A549 (cell line): ENCODE data around the gene SPATA4. TPM values are rescaled to one million over a fixed set of nuclear protein-coding genes. Genes with fewer than 3 reads are reported as not detected.

Source experiments
- ATAC-seq, 2 experiments: fragments of 200-7000 bp in 1 of 2; fragments of >200 bp in 1 of 2; cut with Nextera tagmentation in 1 of 2; cut with Tn5 transposase in 1 of 2; 3 replicates each; pipeline versions ENCODE4 v1.8.0 to v1.9.1; 2018 to 2020; ENCODE audit warnings: mild to moderate bottlenecking in 1 of 2, moderate library complexity in 1 of 2
- CTCF ChIA-PET: fragments of 300-600 bp; sonication (Branson Sonifier 250); formaldehyde crosslinking; extraction: SDS; loops from one replicate; lab custom pipeline; 2021; ENCODE audit warnings: antibody characterized with exemption, inconsistent platforms; lab: Yijun Ruan, JAX
- POLR2A ChIA-PET: fragments of 350-600 bp; formaldehyde crosslinking; extraction: SDS; loops from one replicate; lab custom pipeline; 2021; ENCODE audit warnings: antibody characterized with exemption, inconsistent platforms; lab: Yijun Ruan, JAX
- DNase-seq, 2 experiments: peaks; one replicate each; pipeline versions ENCODE4 v3.0.0 to v3.0.0-alpha.2; 2011 to 2016; ENCODE audit warnings: low read depth in 1 of 2, low spot score in 1 of 2
- FAIRE-seq: peaks from 2 replicates; lab custom pipeline; 2011; peaks lifted over from hg19 to GRCh38; lab: Jason Lieb, UNC
- H3K27ac ChIP-seq, 2 experiments: fragments of >200 bp; sonication (Bioruptor Twin); formaldehyde crosslinking; 3 replicates each; pipeline ENCODE4 v1.5.1; 2016 to 2017
- H3K4me1 ChIP-seq: fragments of >200 bp; sonication (Bioruptor Twin); formaldehyde crosslinking; 3 replicates; pipeline ENCODE4 v1.6.1; 2016
- H3K4me2 ChIP-seq: fragments of >200 bp; sonication (Bioruptor Twin); formaldehyde crosslinking; 3 replicates; pipeline ENCODE4 v1.6.1; 2016
- H3K4me3 ChIP-seq: fragments of >200 bp; sonication (Bioruptor Twin); formaldehyde crosslinking; 3 replicates; pipeline ENCODE4 v1.5.1; 2016
- H3K9me3 ChIP-seq: fragments of >200 bp; sonication (Bioruptor Twin); formaldehyde crosslinking; 3 replicates; pipeline ENCODE4 v1.6.1; 2016
- CHD2 ChIP-seq: fragments of 150-350 bp; IDR thresholded peaks from 2 replicates; pipeline ENCODE4 v1.6.1; 2014; ENCODE audit warnings: low read length; ENCODE audit not compliant: partially characterized antibody
- EHF ChIP-seq: fragments of 250-450 bp; sonication (Bioruptor Pico); IDR thresholded peaks from 2 replicates; pipeline ENCODE4 v1.5.0; 2020; ENCODE audit warnings: mild to moderate bottlenecking
- EP300 ChIP-seq, 2 experiments: fragments of >200 bp; sonication (Bioruptor Twin); formaldehyde crosslinking; IDR thresholded peaks; 2 replicates in 1 of 2; 3 replicates in 1 of 2; pipeline ENCODE4 v1.6.1; 2016 to 2017
- FOSL2 ChIP-seq, 2 experiments: fragments of 450-650 bp in 1 of 2; fragments of >200 bp in 1 of 2; sonication (Bioruptor Twin) in 1 of 2; formaldehyde crosslinking; IDR thresholded peaks; 2 replicates each; pipeline versions ENCODE4 v1.5.0 to v1.6.1; 2016 to 2020; ENCODE audit warnings: mild to moderate bottlenecking in 1 of 2, moderate library complexity in 1 of 2
- FOXS1 ChIP-seq: fragments of 250-450 bp; sonication (Bioruptor Pico); IDR thresholded peaks from 2 replicates; pipeline ENCODE4 v1.5.0; 2020; ENCODE audit warnings: mild to moderate bottlenecking, moderate library complexity
- GATA3 ChIP-seq: IDR thresholded peaks from 2 replicates; pipeline ENCODE4 v1.6.1; 2012; ENCODE audit warnings: borderline replicate concordance
- HDAC2 ChIP-seq: fragments of 200-600 bp; sonication (generic); IDR thresholded peaks from 2 replicates; pipeline ENCODE4 v1.6.1; 2016
- HEYL ChIP-seq: fragments of 250-450 bp; sonication (Bioruptor Pico); IDR thresholded peaks from 2 replicates; pipeline ENCODE4 v1.8.0; 2021; ENCODE audit warnings: mild to moderate bottlenecking, moderate library complexity
- KDM1A ChIP-seq: fragments of 200-600 bp; sonication (generic); IDR thresholded peaks from 2 replicates; pipeline ENCODE4 v1.6.1; 2016; ENCODE audit warnings: low read depth, mild to moderate bottlenecking
- KDM5A ChIP-seq: fragments of 200-600 bp; sonication (generic); IDR thresholded peaks from 2 replicates; pipeline ENCODE4 v1.6.1; 2016; ENCODE audit warnings: antibody characterized with exemption, mild to moderate bottlenecking
- MYC ChIP-seq: IDR thresholded peaks from 2 replicates; pipeline ENCODE4 v1.6.1; 2012; ENCODE audit warnings: mild to moderate bottlenecking, inconsistent platforms, low read length, improper control_type of control experiment, borderline replicate concordance
- NPAS2 ChIP-seq: fragments of 250-450 bp; sonication (Bioruptor Pico); IDR thresholded peaks from 2 replicates; pipeline ENCODE4 v1.8.0; 2022; ENCODE audit warnings: mild to moderate bottlenecking, moderate library complexity, borderline replicate concordance
- POLR2A ChIP-seq: IDR thresholded peaks from 2 replicates; pipeline ENCODE4 v1.6.1; 2012; ENCODE audit warnings: mild to moderate bottlenecking, low read length
- RCOR1 ChIP-seq: fragments of 150-350 bp; IDR thresholded peaks from 2 replicates; pipeline ENCODE4 v1.6.1; 2014; ENCODE audit warnings: antibody characterized with exemption, low read length, low read depth
- SREBF2 ChIP-seq: fragments of 450-650 bp; IDR thresholded peaks from 2 replicates; pipeline ENCODE4 v1.6.1; 2014; ENCODE audit warnings: mild to moderate bottlenecking, moderate library complexity
- ZC3H11A ChIP-seq: fragments of 450-650 bp; IDR thresholded peaks from 2 replicates; pipeline ENCODE4 v1.6.1; 2014; ENCODE audit warnings: antibody characterized with exemption, mild to moderate bottlenecking
- ZSCAN20 ChIP-seq: fragments of 250-450 bp; sonication (Bioruptor Pico); IDR thresholded peaks from 2 replicates; pipeline ENCODE4 v1.8.0; 2022; ENCODE audit warnings: mild to moderate bottlenecking, moderate library complexity
- WGBS: methylation state at CpG from one replicate; pipeline ENCODE4 v1.1.6; 2017; ENCODE audit errors: missing lambda C conversion rate; 5-methylcytosine and 5-hydroxymethylcytosine counted together
- polyA plus RNA-seq, 4 experiments: library from polyadenylated mRNA; depleted of rRNA in 3 of 4; stranded (reverse); fragments of >200 nt; fragmentation: RNase III in 1 of 4; extraction: RNeasy Plus Mini Kit Qiagen cat#74134 plus additional on column Dnase treatment in 1 of 4; gene quantifications; 2 replicates in 3 of 4; 3 replicates in 1 of 4; pipeline ENCODE4 v1.2.3, GENCODE V29; 2011 to 2017
- TF ChIP-seq, protein P1 (sequence below): IDR thresholded peaks from 2 replicates; pipeline ENCODE4 v1.6.1; 2012
- TF ChIP-seq, protein P2 (sequence below): fragments of >200 bp; sonication (Bioruptor Twin); formaldehyde crosslinking; IDR thresholded peaks from 2 replicates; pipeline ENCODE4 v1.6.1; 2016
- TF ChIP-seq, protein P3 (sequence below): IDR thresholded peaks from 2 replicates; pipeline ENCODE4 v1.6.1; 2012
- TF ChIP-seq, protein P4 (sequence below): fragments of 250-450 bp; sonication (Bioruptor Pico); IDR thresholded peaks from 2 replicates; pipeline ENCODE4 v1.5.0; 2020; ENCODE audit warnings: low read depth, mild to moderate bottlenecking, moderate library complexity

Gene SPATA4
- polyA plus RNA-seq, 2 of the 4 experiments (the other 2 are of a cell fraction): 0.21 to 0.26 TPM

DNA sequence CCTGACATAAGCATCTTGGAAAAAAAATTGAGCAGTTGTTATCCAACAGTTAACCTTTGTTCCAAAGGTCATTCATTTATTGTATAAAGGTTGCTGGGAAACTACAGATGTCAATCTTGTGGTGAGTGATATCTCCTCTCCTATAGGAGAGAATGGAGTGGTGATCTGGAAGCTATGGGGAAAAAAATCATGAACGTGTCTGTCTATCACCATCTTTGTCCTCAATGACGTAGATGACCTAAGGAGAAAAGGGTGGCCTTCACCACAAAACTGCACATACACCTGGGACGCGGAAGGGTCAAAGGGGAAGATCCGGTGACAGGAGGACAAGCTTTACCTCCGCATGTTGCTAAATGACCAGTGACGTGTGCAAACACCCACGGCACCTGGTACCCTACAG is 46.3 kb upstream of the SPATA4 start:
- TF ChIP-seq ZSCAN20 (CRISPR knock-in tag): no peak
- no peak for TF ChIP-seq KDM5A
- FAIRE-seq (no peak), DNase-seq (no peak), ATAC-seq (no peak)
- ChIA-PET CTCF (no interaction called here), POLR2A (no interaction called here)
- no peak overlapping the region for H3K27ac ChIP-seq
- H3K4me2 ChIP-seq: no peak overlapping the region
- no peaks in the 10 kb centered on the region for H3K4me1 ChIP-seq
- H3K4me3 ChIP-seq: no peak overlapping the region
- H3K9me3 ChIP-seq: no peaks in the 10 kb centered on the region
- 91% methylated on average over 8 of the region's 8 CpGs for WGBS

DNA sequence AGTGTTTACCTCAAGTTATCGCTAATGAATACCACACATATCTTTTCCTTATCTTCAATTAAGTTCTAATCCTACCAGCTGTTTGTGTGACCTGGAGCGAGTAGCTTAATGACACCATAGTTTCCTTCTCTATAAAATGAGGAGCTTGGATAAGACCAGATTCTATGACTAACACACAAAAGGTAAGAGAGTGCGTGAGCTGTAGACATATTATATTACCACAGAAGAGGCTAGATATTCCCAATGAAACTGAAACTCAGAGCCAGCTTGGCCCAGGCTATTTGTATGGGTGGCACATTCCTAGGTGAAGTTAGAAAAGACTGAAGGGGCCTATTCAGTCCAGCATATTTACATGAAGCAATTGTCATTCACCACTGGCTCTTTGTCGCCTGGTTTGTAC is 43.4 kb upstream of the SPATA4 start:
- Histone ChIP-seq H3K27ac (no peak overlapping the region), H3K9me3 (no peaks in the 10 kb centered on the region), H3K4me3 (no peak overlapping the region), H3K4me1 (no peaks in the 10 kb centered on the region), H3K4me2 (no peak overlapping the region)
- no peak for ATAC-seq
- WGBS: 67% methylated on average over 4 of the region's 4 CpGs
- ChIA-PET CTCF (interaction anchor here (0.9 to 1.7 kb wide), 2 partner anchors 10 to 14 kb away, joined by 3 read pairs; no protein-coding TSS in a partner anchor), POLR2A (no interaction called here)
- no peak for FAIRE-seq
- no peak for DNase-seq
- TF ChIP-seq EHF (CRISPR knock-in tag) (no peak), HDAC2 (no peak), ZC3H11A (no peak), FOXS1 (CRISPR knock-in tag) (no peak), RCOR1 (no peak)
- TF ChIP-seq, protein P1, sequence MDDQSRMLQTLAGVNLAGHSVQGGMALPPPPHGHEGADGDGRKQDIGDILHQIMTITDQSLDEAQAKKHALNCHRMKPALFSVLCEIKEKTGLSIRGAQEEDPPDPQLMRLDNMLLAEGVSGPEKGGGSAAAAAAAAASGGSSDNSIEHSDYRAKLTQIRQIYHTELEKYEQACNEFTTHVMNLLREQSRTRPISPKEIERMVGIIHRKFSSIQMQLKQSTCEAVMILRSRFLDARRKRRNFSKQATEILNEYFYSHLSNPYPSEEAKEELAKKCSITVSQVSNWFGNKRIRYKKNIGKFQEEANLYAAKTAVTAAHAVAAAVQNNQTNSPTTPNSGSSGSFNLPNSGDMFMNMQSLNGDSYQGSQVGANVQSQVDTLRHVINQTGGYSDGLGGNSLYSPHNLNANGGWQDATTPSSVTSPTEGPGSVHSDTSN: no peak
- TF ChIP-seq, protein P2, sequence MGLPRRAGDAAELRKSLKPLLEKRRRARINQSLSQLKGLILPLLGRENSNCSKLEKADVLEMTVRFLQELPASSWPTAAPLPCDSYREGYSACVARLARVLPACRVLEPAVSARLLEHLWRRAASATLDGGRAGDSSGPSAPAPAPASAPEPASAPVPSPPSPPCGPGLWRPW: no peak

DNA sequence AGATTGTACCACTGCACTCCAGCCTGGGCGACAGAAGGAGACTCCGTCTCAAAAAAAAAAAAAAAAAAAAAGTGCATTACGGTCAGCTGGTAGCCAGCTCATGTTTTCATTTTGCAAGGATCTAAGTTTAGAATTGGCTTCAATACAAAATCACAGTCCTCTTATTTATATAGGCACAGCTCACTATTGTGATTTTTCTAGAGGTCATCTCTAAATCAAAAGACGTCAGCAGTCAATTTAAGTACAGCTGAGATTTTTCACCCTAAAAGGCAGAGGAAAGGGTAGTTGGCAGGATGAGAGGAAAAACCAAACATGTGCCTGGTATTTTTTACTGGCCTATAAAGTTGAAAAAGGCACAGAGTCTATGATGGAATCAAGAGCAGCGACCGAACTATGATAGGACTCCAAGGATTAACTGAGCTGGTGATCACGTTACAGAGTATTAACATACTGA is 42.8 kb upstream of the SPATA4 start:
- Histone ChIP-seq H3K4me2 (no peak overlapping the region), H3K27ac (no peak overlapping the region), H3K9me3 (no peaks in the 10 kb centered on the region), H3K4me3 (no peak overlapping the region), H3K4me1 (no peaks in the 10 kb centered on the region)
- FAIRE-seq: no peak
- ChIA-PET CTCF (interaction anchor here (1.7 kb wide), 1 partner anchor 14 kb away, joined by 3 read pairs; no protein-coding TSS in a partner anchor), POLR2A (no interaction called here)
- WGBS: 90% methylated on average over 7 of the region's 7 CpGs
- DNase-seq: no peak
- TF ChIP-seq, protein P3, sequence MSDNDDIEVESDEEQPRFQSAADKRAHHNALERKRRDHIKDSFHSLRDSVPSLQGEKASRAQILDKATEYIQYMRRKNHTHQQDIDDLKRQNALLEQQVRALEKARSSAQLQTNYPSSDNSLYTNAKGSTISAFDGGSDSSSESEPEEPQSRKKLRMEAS: no peak
- TF ChIP-seq GATA3 (no peak), MYC (no peak), SREBF2 (no peak), FOXS1 (CRISPR knock-in tag) (no peak), CHD2 (no peak)
- TF ChIP-seq, protein P4, sequence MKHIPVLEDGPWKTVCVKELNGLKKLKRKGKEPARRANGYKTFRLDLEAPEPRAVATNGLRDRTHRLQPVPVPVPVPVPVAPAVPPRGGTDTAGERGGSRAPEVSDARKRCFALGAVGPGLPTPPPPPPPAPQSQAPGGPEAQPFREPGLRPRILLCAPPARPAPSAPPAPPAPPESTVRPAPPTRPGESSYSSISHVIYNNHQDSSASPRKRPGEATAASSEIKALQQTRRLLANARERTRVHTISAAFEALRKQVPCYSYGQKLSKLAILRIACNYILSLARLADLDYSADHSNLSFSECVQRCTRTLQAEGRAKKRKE (CRISPR knock-in tag): no peak
- ATAC-seq: no peak

DNA sequence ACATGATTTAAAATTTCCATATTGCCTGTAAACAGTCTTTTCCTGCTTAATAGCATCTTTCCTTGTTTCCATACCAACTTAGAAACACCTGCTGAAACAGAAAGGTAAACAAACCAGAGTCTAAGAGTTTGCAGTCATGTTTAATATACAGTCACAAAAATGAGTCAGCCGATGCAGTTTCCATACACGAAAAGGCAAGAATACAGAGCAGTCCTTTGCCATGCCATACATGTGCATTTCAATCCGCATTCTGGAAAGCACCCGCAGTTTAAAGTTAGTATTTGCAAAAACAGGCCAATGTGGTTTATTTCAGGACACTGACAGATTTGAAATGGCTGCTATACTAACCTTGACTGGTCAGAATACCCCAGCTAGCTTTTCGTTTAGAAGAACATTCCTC is 41.6 kb upstream of the SPATA4 start:
- H3K27ac ChIP-seq: no peak overlapping the region
- ChIA-PET POLR2A (no interaction called here), CTCF (no interaction called here)
- H3K4me2 ChIP-seq: no peak overlapping the region
- H3K4me1 ChIP-seq: no peaks in the 10 kb centered on the region
- ATAC-seq: no peak
- no peak for TF ChIP-seq KDM1A
- TF ChIP-seq NPAS2 (CRISPR knock-in tag): no peak
- TF ChIP-seq EHF (CRISPR knock-in tag): no peak
- no peak for TF ChIP-seq POLR2A
- no peak for TF ChIP-seq HEYL (CRISPR knock-in tag)
- TF ChIP-seq FOSL2 (IDR thresholded peaks at IDR 0.05): no peak
- no peak for TF ChIP-seq FOSL2 (CRISPR knock-in tag; IDR thresholded peaks at IDR 0.05)
- no peak for TF ChIP-seq CHD2
- TF ChIP-seq, protein P1: no peak
- no peak for TF ChIP-seq EP300 (IDR thresholded peaks at IDR 0.05)
- H3K9me3 ChIP-seq: no peaks in the 10 kb centered on the region
- no peak overlapping the region for H3K4me3 ChIP-seq
- no peak for DNase-seq
- WGBS: 58% methylated on average over 5 of the region's 5 CpGs
- no peak for FAIRE-seq
